Neural progenitor cell (in vitro differentiated cells): Measurements from ENCODE around the gene PSMA7.

Source experiments
- CTCF ChIP-seq: fragments of 200-600 bp; sonication (generic); IDR thresholded peaks from 2 replicates; pipeline ENCODE4 v1.5.1; 2017; ENCODE audit warnings: antibody characterized with exemption, mild to moderate bottlenecking
- EZH2phosphoT487 ChIP-seq: fragments of 200-600 bp; sonication (generic); IDR thresholded peaks from 2 replicates; pipeline ENCODE4 v1.6.1; 2017; ENCODE audit warnings: antibody characterized with exemption

- TF ChIP-seq CTCF (no peak), EZH2phosphoT487 (no peak)
Measured at GRCh38 chr20:62119591-62120364, 23.4 kb downstream of the PSMA7 start.
